ENCODE data around the gene ZNF548.

The ZNF548 gene

GRCh38 chr19:57382806-57383488, 6.7 kb upstream of the ZNF548 start:
- intact Hi-C loops (cut with DNase I) = no loop called here
- DNase-seq = no peak

- DNase-seq = no peak
- intact Hi-C loops (cut with DNase I) = no loop called here
Observed at GRCh38 chr19:57389194-57389729, 392 bp upstream of the ZNF548 start.

- no peak for DNase-seq
- intact Hi-C loops (cut with DNase I) = no loop called here
Observed at GRCh38 chr19:57395710-57396109, 6.1 kb downstream of the ZNF548 start.

GRCh38 chr19:57398868-57399267, 9.2 kb downstream of the ZNF548 start:
- DNase-seq = no peak
- intact Hi-C loops (cut with DNase I) = no loop called here

GRCh38 chr19:57403737-57404563, 14.3 kb downstream of the ZNF548 start:
- intact Hi-C loops (cut with DNase I) = no loop called here
- no peak for DNase-seq

GRCh38 chr19:57406516-57407123, 17.0 kb downstream of the ZNF548 start:
- peak in 40 of 42 donors; percentile 19 to 79 (median 59) for DNase-seq
- intact Hi-C loops (cut with DNase I) = no loop called here

- intact Hi-C loops (cut with DNase I) = no loop called here
- DNase-seq = peak; percentile 92 to 99 (median 97)
Observed at GRCh38 chr19:57410877-57411671, 21.4 kb downstream of the ZNF548 start, which contains the start of gene ZNF17. TSS of gene ZNF17 (plus strand) at chr19:57411161. CDS start at chr19:57413616, 2,455 bp downstream.

- no peak for DNase-seq
- intact Hi-C loops (cut with DNase I) = no loop called here
Observed at GRCh38 chr19:57419439-57419838, 29.8 kb downstream of the ZNF548 start.

- DNase-seq = no peak
- intact Hi-C loops (cut with DNase I) = no loop called here
Observed at GRCh38 chr19:57421037-57421436, 31.4 kb downstream of the ZNF548 start.

- intact Hi-C loops (cut with DNase I) = no loop called here
- DNase-seq = no peak
Observed at GRCh38 chr19:57434386-57435061, 44.9 kb downstream of the ZNF548 start.

- DNase-seq = peak; percentile 94 to 100 (median 99)
- intact Hi-C loops (cut with DNase I) = no loop called here
Observed at GRCh38 chr19:57435062-57435978, 45.7 kb downstream of the ZNF548 start, which contains the start of gene ZNF749. TSS of gene ZNF749 (plus strand) at chr19:57435325. CDS start at chr19:57435579, 254 bp downstream.

- no peak for DNase-seq
- intact Hi-C loops (cut with DNase I) = no loop called here
Observed at GRCh38 chr19:57436417-57436816, 46.8 kb downstream of the ZNF548 start.

GRCh38 chr19:57437931-57438330, 48.3 kb downstream of the ZNF548 start:
- DNase-seq = no peak
- intact Hi-C loops (cut with DNase I) = no loop called here

- DNase-seq = no peak
- intact Hi-C loops (cut with DNase I) = no loop called here
Observed at GRCh38 chr19:57438925-57439324, 49.3 kb downstream of the ZNF548 start.

- DNase-seq = no peak
- intact Hi-C loops (cut with DNase I) = no loop called here
Observed at GRCh38 chr19:57441979-57442752, 52.5 kb downstream of the ZNF548 start.

GRCh38 chr19:57443121-57443696, 53.6 kb downstream of the ZNF548 start:
- intact Hi-C loops (cut with DNase I) = no loop called here
- DNase-seq = no peak
